Measurements from ENCODE around the gene ZNF578. TPM values are rescaled to one million over a fixed set of nuclear protein-coding genes. Genes with fewer than 3 reads are reported as not detected.
"Not testable (repeated sequence)": the region's sequence is repeated elsewhere in the genome, so short reads cannot be mapped to it uniquely, and the experiment has no call there.

ZNF578 gene
- total and polyA plus RNA-seq, 2 donors (not counting 3 experiments of a cell fraction or from before 2014, with no cell fraction given), result 0.46 to 1.00 TPM

DNA sequence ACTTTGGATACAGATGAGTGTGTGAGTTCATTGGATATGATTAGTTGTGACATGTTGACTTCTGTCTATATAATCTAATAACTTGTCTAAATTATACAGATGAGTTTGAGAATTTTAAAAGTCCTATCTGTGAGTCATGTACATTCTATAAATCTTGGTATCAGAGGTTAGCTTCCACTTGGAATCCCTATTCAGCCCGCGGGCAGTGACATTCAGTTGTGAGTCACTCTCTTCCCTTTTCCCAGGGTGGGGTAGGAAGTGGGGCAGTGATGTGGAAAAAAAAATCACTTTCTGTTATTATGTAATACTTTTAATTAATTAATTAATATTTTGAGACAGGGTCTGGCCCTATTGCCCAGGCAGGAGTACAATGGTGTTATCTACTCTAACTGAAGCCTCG lies 41.2 kb downstream of the ZNF578 start:
- ChIA-PET CTCF (no interaction called here), POLR2A (no interaction called here)
- no peaks in the 10 kb centered on the region for H3K9me1 ChIP-seq (replicated peaks; ENCODE audit: control insufficient read depth, extremely low read depth, insufficient read depth, low read length)
- no peaks in the 10 kb centered on the region for H3K36me3 ChIP-seq (ENCODE audit: control insufficient read depth in 2 of 2, extremely low read depth in 1 of 2, insufficient read depth in 2 of 2, low read length in 2 of 2)
- H3K9ac ChIP-seq (replicated peaks; ENCODE audit: extremely low read depth, insufficient read depth, low read length), result no peak overlapping the region
- no peak for DNase-seq (ENCODE audit: low read depth, low spot score)
- H4K20me1 ChIP-seq (replicated peaks; ENCODE audit: control insufficient read depth, extremely low read depth, insufficient read depth, low read length), result no peaks in the 10 kb centered on the region
- FAIRE-seq, result no peak
- no peak overlapping the region for H2AFZ ChIP-seq (ENCODE audit: low read depth, low read length)
- no peaks in the 10 kb centered on the region for H3K27me3 ChIP-seq (ENCODE audit: control insufficient read depth in 2 of 2, insufficient read depth in 2 of 2, low read length in 2 of 2)
- no peak overlapping the region for H3K27ac ChIP-seq (ENCODE audit: insufficient read depth, low read depth, low read length)
- dilution Hi-C loops (cut with MboI; ENCODE audit: extremely low pct_ligation_motif_present, low sequenced_read_pairs), result no loop called here
- no peak for TF ChIP-seq FOS (IDR thresholded peaks at IDR 0.05; ENCODE audit: borderline replicate concordance, insufficient read depth, low read length)
- no peak for TF ChIP-seq EZH2 (IDR thresholded peaks at IDR 0.05; ENCODE audit: borderline replicate concordance, low read depth, low read length, severe bottlenecking)
- H3K4me1 ChIP-seq (ENCODE audit: control insufficient read depth, extremely low read depth, insufficient read depth, low read length), result no peaks in the 10 kb centered on the region
- H3K4me3 ChIP-seq (replicated peaks in 1 of 3; ENCODE audit: insufficient read depth in 1 of 3, low read depth in 1 of 3, low read length in 3 of 3), result no peak overlapping the region
- no peaks in the 10 kb centered on the region for H3K79me2 ChIP-seq (ENCODE audit: control insufficient read depth, insufficient read depth, low read length)
- no TSS peak for BruUV-seq (replicated peaks)
- H3K9me3 ChIP-seq (replicated peaks; ENCODE audit: control insufficient read depth, insufficient read depth, low read length), result no peaks in the 10 kb centered on the region
- no peak overlapping the region for H3K4me2 ChIP-seq (ENCODE audit: insufficient read depth, low read length)
- intact Hi-C loops (cut with micrococcal nuclease), result no loop called here

DNA sequence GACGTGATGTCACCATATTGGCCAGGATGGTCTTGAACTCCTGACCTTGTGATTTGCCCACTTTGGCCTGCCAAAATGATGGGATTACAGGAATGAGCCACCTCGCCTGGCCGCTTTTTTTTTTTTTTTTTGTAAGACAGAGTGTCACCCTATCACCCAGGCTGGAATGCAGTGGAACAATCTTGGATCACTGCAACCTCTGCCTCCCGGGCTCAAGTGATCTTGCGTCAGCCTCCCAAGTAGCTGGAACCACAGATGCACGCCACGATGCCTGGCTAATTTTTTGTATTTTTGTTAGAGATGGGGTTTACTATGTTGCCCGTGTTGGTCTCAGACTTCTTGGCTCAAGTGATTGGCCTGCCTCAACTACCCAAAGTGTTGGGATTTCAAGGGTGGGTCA lies 45.2 kb downstream of the ZNF578 start:
- POLR2A ChIA-PET, result no interaction called here
- no peaks in the 10 kb centered on the region for H3K36me3 ChIP-seq (ENCODE audit: control insufficient read depth in 2 of 2, extremely low read depth in 1 of 2, insufficient read depth in 2 of 2, low read length in 2 of 2)
- DNase-seq (ENCODE audit: low read depth, low spot score) (no peak), FAIRE-seq (no peak)
- CTCF ChIA-PET, result no interaction called here
- H3K79me2 ChIP-seq (ENCODE audit: control insufficient read depth, insufficient read depth, low read length), result no peaks in the 10 kb centered on the region
- dilution Hi-C loops (cut with MboI; ENCODE audit: extremely low pct_ligation_motif_present, low sequenced_read_pairs) (no loop called here), intact Hi-C loops (cut with micrococcal nuclease) (no loop called here)
- H3K4me2 ChIP-seq (ENCODE audit: insufficient read depth, low read length), result no peak overlapping the region
- no peaks in the 10 kb centered on the region for H3K4me1 ChIP-seq (ENCODE audit: control insufficient read depth, extremely low read depth, insufficient read depth, low read length)
- no peak overlapping the region for H3K9ac ChIP-seq (replicated peaks; ENCODE audit: extremely low read depth, insufficient read depth, low read length)
- no peaks in the 10 kb centered on the region for H4K20me1 ChIP-seq (replicated peaks; ENCODE audit: control insufficient read depth, extremely low read depth, insufficient read depth, low read length)
- no peak overlapping the region for H2AFZ ChIP-seq (ENCODE audit: low read depth, low read length)
- TF ChIP-seq EZH2 (IDR thresholded peaks at IDR 0.05; ENCODE audit: borderline replicate concordance, low read depth, low read length, severe bottlenecking) (no peak), GATA2 (IDR thresholded peaks at IDR 0.05; ENCODE audit: insufficient read depth, insufficient read length, low read depth, low read length) (no peak), POLR2AphosphoS5 (IDR thresholded peaks at IDR 0.05; ENCODE audit: insufficient read depth, low read depth, low read length) (no peak), MYC (IDR thresholded peaks at IDR 0.05; ENCODE audit: low read depth, low read length) (no peak), JUN (IDR thresholded peaks at IDR 0.05; ENCODE audit: borderline replicate concordance, insufficient read depth, insufficient read length, low read depth) (no peak), POLR2A (IDR thresholded peaks at IDR 0.05; ENCODE audit: low read depth, low read length) (no peak), FOS (IDR thresholded peaks at IDR 0.05; ENCODE audit: borderline replicate concordance, insufficient read depth, low read length) (no peak)
- TF ChIP-seq, protein P1, sequence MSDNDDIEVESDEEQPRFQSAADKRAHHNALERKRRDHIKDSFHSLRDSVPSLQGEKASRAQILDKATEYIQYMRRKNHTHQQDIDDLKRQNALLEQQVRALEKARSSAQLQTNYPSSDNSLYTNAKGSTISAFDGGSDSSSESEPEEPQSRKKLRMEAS (IDR thresholded peaks at IDR 0.05; ENCODE audit: insufficient read depth, insufficient read length), result no peak
- TF ChIP-seq, protein P2, sequence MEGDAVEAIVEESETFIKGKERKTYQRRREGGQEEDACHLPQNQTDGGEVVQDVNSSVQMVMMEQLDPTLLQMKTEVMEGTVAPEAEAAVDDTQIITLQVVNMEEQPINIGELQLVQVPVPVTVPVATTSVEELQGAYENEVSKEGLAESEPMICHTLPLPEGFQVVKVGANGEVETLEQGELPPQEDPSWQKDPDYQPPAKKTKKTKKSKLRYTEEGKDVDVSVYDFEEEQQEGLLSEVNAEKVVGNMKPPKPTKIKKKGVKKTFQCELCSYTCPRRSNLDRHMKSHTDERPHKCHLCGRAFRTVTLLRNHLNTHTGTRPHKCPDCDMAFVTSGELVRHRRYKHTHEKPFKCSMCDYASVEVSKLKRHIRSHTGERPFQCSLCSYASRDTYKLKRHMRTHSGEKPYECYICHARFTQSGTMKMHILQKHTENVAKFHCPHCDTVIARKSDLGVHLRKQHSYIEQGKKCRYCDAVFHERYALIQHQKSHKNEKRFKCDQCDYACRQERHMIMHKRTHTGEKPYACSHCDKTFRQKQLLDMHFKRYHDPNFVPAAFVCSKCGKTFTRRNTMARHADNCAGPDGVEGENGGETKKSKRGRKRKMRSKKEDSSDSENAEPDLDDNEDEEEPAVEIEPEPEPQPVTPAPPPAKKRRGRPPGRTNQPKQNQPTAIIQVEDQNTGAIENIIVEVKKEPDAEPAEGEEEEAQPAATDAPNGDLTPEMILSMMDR (IDR thresholded peaks at IDR 0.05; ENCODE audit: extremely low read depth in 1 of 2, insufficient read depth in 1 of 2, low read depth in 1 of 2, low read length in 2 of 2), result no peak
- BruUV-seq (replicated peaks), result no TSS peak
- H3K27ac ChIP-seq (ENCODE audit: insufficient read depth, low read depth, low read length), result no peak overlapping the region
- H3K9me1 ChIP-seq (replicated peaks; ENCODE audit: control insufficient read depth, extremely low read depth, insufficient read depth, low read length), result no peaks in the 10 kb centered on the region
- no peaks in the 10 kb centered on the region for H3K9me3 ChIP-seq (replicated peaks; ENCODE audit: control insufficient read depth, insufficient read depth, low read length)
- no peaks in the 10 kb centered on the region for H3K27me3 ChIP-seq (ENCODE audit: control insufficient read depth in 2 of 2, insufficient read depth in 2 of 2, low read length in 2 of 2)
- no peak overlapping the region for H3K4me3 ChIP-seq (replicated peaks in 1 of 3; ENCODE audit: insufficient read depth in 1 of 3, low read depth in 1 of 3, low read length in 3 of 3)

DNA sequence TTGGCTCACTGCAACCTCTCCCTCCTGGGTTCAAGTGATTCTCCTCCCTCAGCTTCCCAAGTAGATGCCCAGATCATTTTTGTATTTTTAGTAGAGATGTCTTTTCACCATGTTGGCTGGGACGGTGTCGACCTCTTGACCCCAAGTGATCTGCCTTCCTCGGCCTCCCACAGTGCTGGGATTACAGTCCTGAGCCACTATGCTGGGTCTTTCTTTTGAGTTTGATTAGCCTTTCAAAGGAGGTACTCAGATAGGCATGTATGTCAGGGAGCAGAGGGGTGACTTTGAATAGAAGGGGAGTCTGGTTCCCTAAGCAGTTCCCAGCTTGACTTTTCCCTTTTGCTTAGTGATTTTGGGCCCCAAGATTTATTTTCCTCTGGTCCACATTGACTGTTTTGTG lies 47.1 kb downstream of the ZNF578 start:
- H3K36me3 ChIP-seq (ENCODE audit: control insufficient read depth in 2 of 2, extremely low read depth in 1 of 2, insufficient read depth in 2 of 2, low read length in 2 of 2); intact Hi-C loops (cut with micrococcal nuclease); H3K27me3 ChIP-seq (ENCODE audit: control insufficient read depth in 2 of 2, insufficient read depth in 2 of 2, low read length in 2 of 2); H3K4me3 ChIP-seq (replicated peaks in 1 of 3; ENCODE audit: insufficient read depth in 1 of 3, low read depth in 1 of 3, low read length in 3 of 3); FAIRE-seq; H3K79me2 ChIP-seq (ENCODE audit: control insufficient read depth, insufficient read depth, low read length); dilution Hi-C loops (cut with MboI; ENCODE audit: extremely low pct_ligation_motif_present, low sequenced_read_pairs); H3K9ac ChIP-seq (replicated peaks; ENCODE audit: extremely low read depth, insufficient read depth, low read length); H3K9me1 ChIP-seq (replicated peaks; ENCODE audit: control insufficient read depth, extremely low read depth, insufficient read depth, low read length); H3K4me1 ChIP-seq (ENCODE audit: control insufficient read depth, extremely low read depth, insufficient read depth, low read length); DNase-seq (ENCODE audit: low read depth, low spot score); CTCF ChIA-PET; H3K27ac ChIP-seq (ENCODE audit: insufficient read depth, low read depth, low read length); BruUV-seq (replicated peaks); H3K4me2 ChIP-seq (ENCODE audit: insufficient read depth, low read length); H4K20me1 ChIP-seq (replicated peaks; ENCODE audit: control insufficient read depth, extremely low read depth, insufficient read depth, low read length); POLR2A ChIA-PET; H3K9me3 ChIP-seq (replicated peaks; ENCODE audit: control insufficient read depth, insufficient read depth, low read length); H2AFZ ChIP-seq (ENCODE audit: low read depth, low read length): not testable (repeated sequence)
